ENCODE data around the gene DHDDS. TPM values are rescaled to one million over a fixed set of nuclear protein-coding genes. Genes with fewer than 3 reads are reported as not detected.

DHDDS gene
- total and polyA plus RNA-seq, 9 donors = 13.0 to 46.2 (median 27.3) TPM

DNA sequence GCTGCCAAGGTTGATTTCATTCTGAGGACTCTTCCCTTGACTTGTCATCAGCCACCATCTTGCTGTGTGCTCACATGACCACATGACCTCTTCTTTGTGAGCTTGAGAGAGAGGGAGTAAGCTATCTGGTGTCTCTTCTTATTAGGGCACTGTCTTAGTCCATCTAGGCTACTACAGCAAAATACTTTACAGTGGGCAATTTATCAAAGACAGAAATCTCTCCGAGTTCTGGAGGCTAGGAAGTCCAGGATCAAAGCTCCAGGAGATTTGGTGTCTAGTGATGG is 85.6 kb downstream of the DHDDS start:
- Histone ChIP-seq H3K4me3 (no peak overlapping the region), H3K36me3 (no peaks in the 10 kb centered on the region), H3K4me1 (ENCODE audit: insufficient read depth) (no peaks in the 10 kb centered on the region), H3K27me3 (no peaks in the 10 kb centered on the region), H3K27ac (no peak overlapping the region), H3K9me3 (no peaks in the 10 kb centered on the region)
- intact Hi-C loops (cut with DNase I) = no loop called here
- WGBS, 3 donors = 64 to 77% (median 75%) methylated on average over 1 of the region's 1 CpG
- TF ChIP-seq POLR2A (IDR thresholded peaks at IDR 0.05) (no peak), EP300 (IDR thresholded peaks at IDR 0.05) (no peak)
- TF ChIP-seq, protein P1, sequence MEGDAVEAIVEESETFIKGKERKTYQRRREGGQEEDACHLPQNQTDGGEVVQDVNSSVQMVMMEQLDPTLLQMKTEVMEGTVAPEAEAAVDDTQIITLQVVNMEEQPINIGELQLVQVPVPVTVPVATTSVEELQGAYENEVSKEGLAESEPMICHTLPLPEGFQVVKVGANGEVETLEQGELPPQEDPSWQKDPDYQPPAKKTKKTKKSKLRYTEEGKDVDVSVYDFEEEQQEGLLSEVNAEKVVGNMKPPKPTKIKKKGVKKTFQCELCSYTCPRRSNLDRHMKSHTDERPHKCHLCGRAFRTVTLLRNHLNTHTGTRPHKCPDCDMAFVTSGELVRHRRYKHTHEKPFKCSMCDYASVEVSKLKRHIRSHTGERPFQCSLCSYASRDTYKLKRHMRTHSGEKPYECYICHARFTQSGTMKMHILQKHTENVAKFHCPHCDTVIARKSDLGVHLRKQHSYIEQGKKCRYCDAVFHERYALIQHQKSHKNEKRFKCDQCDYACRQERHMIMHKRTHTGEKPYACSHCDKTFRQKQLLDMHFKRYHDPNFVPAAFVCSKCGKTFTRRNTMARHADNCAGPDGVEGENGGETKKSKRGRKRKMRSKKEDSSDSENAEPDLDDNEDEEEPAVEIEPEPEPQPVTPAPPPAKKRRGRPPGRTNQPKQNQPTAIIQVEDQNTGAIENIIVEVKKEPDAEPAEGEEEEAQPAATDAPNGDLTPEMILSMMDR (IDR thresholded peaks at IDR 0.05) = no peak
- no peak for DNase-seq

DNA sequence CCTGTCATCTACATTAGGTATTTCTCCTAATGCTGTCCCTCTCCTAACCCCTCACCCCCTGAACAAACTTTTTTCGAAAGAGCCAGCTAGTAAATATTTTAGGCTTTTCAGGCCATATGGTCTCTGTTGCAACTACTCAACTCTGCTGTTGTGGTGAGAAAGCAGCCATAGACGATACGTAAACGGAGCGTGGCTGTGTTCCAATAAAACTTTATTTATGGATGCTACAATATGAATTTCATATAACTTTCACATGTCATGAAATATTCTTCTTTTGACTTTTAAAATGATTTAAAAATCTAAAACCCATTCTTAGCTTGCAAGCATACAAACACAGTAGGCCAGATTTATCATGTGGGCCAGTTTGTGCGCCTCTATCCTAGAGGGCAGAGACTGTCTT is 86.2 kb downstream of the DHDDS start:
- 76 to 80% (median 77%) methylated on average over 6 of the region's 6 CpGs for WGBS, 3 donors
- Histone ChIP-seq H3K4me1 (ENCODE audit: insufficient read depth) (no peaks in the 10 kb centered on the region), H3K36me3 (no peaks in the 10 kb centered on the region), H3K27ac (no peak overlapping the region), H3K27me3 (no peaks in the 10 kb centered on the region), H3K9me3 (no peaks in the 10 kb centered on the region), H3K4me3 (no peak overlapping the region)
- DNase-seq = no peak
- intact Hi-C loops (cut with DNase I) = no loop called here
- TF ChIP-seq, protein P1 (IDR thresholded peaks at IDR 0.05) = no peak
- TF ChIP-seq EP300 (IDR thresholded peaks at IDR 0.05) = no peak

DNA sequence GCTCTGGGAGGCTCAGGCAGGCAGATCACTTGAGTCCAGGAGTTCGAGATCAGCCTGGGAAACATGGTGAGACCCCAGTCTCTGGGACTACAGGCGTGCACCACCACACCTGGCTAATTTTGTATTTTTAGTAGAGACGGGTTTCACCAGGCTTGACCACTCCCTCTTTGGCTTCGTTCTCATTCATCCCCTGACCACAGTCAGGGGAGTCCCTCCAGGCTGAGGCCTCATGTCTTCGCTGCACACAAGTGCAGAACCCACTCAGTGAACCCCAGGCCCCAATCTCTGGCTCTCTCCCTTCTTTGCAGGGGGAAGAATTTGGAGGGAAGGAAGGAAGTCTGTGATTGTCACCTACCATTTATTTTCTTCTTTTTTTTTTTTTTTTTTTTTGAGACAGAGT is 88.2 kb downstream of the DHDDS start:
- Histone ChIP-seq H3K27ac (no peak overlapping the region), H3K9me3 (no peaks in the 10 kb centered on the region), H3K27me3 (no peaks in the 10 kb centered on the region), H3K4me1 (ENCODE audit: insufficient read depth) (no peaks in the 10 kb centered on the region), H3K4me3 (no peak overlapping the region), H3K36me3 (no peaks in the 10 kb centered on the region)
- intact Hi-C loops (cut with DNase I) = no loop called here
- WGBS, 3 donors = 74 to 81% (median 78%) methylated on average over 5 of the region's 5 CpGs
- TF ChIP-seq, protein P1 (IDR thresholded peaks at IDR 0.05) = no peak
- TF ChIP-seq EP300 (IDR thresholded peaks at IDR 0.05) (no peak), POLR2A (IDR thresholded peaks at IDR 0.05) (no peak)
- no peak for DNase-seq

Other genes starting within 250 kb of the DHDDS start
- not detected for gene CATSPER4, start 241.7 kb upstream of the DHDDS start, total RNA-seq
- gene CATSPER4, start 241.7 kb upstream of the DHDDS start, polyA plus RNA-seq = not detected
- gene CEP85, start 198.1 kb upstream of the DHDDS start, total RNA-seq = 1 to 10 TPM; 2.3 to 8.4 (median 4.0) TPM
- 1 to 10 TPM; 2.0 to 4.4 TPM for gene CEP85, start 198.1 kb upstream of the DHDDS start, polyA plus RNA-seq
- gene SH3BGRL3, start 152.2 kb upstream of the DHDDS start, total RNA-seq = 100 to 1,000 TPM in 1 of 7 donors, 10 to 100 TPM in 6; 18.6 to 117 (median 58.3) TPM
- 100 to 1,000 TPM in 1 of 2 donors, 10 to 100 TPM in 1; 57.8 to 242 TPM for gene SH3BGRL3, start 152.2 kb upstream of the DHDDS start, polyA plus RNA-seq
- 10 to 100 TPM; 17.3 to 37.0 (median 28.8) TPM for gene UBXN11, start 125.7 kb upstream of the DHDDS start, total RNA-seq
- 10 to 100 TPM in 1 of 2 donors, 1 to 10 TPM in 1; 3.6 to 25.1 TPM for gene UBXN11, start 125.7 kb upstream of the DHDDS start, polyA plus RNA-seq
- gene CD52, start 114.4 kb upstream of the DHDDS start, total RNA-seq = 1 to 10 TPM in 6 of 7 donors, not detected in 1; 1.3 to 6.2 (median 2.9) TPM
- gene CD52, start 114.4 kb upstream of the DHDDS start, polyA plus RNA-seq = 10 to 100 TPM in 1 of 2 donors, 1 to 10 TPM in 1; 7.1 to 45.5 TPM
- 1 to 10 TPM in 1 of 7 donors, under 1 TPM in 1, not detected in 5; 0.23 to 2.3 TPM for gene CRYBG2, start 78.2 kb upstream of the DHDDS start, total RNA-seq
- under 1 TPM in 1 of 2 donors, not detected in 1; 0.11 TPM for gene CRYBG2, start 78.2 kb upstream of the DHDDS start, polyA plus RNA-seq
- under 1 TPM in 3 of 7 donors, not detected in 4; 0.28 to 0.50 (median 0.41) TPM for gene ZNF683, start 59.6 kb upstream of the DHDDS start, total RNA-seq
- under 1 TPM in 1 of 2 donors, not detected in 1; 0.15 TPM for gene ZNF683, start 59.6 kb upstream of the DHDDS start, polyA plus RNA-seq
- 1 to 10 TPM in 1 of 7 donors, not detected in 6; 1.3 TPM for gene LIN28A, start 21.5 kb upstream of the DHDDS start, total RNA-seq
- gene LIN28A, start 21.5 kb upstream of the DHDDS start, polyA plus RNA-seq = not detected
- 100 to 1,000 TPM; 199 to 504 (median 381) TPM for gene HMGN2, start 40.1 kb downstream of the DHDDS start, total RNA-seq
- gene HMGN2, start 40.1 kb downstream of the DHDDS start, polyA plus RNA-seq = 100 to 1,000 TPM; 608 to 609 TPM
- gene RPS6KA1, start 97.4 kb downstream of the DHDDS start, total RNA-seq = 10 to 100 TPM in 1 of 7 donors, 1 to 10 TPM in 6; 3.2 to 18.8 (median 5.2) TPM
- gene RPS6KA1, start 97.4 kb downstream of the DHDDS start, polyA plus RNA-seq = 10 to 100 TPM in 1 of 2 donors, 1 to 10 TPM in 1; 2.2 to 11.2 TPM